Measurements from ENCODE around the gene CLIP3. TPM values are rescaled to one million over a fixed set of nuclear protein-coding genes. Genes with fewer than 3 reads are reported as not detected.

CLIP3 gene
- total RNA-seq, 1 experiment from 2014 or later, result 1.5 TPM

- no TSS peak for BruUV-seq (replicated peaks)
- Histone ChIP-seq H3K4me1 (ENCODE audit: control insufficient read depth in 1 of 2, insufficient read depth in 2 of 2, low read length in 2 of 2) (no peaks in the 10 kb centered on the region), H3K27ac (ENCODE audit: low read depth, low read length) (no peak overlapping the region), H3K4me2 (ENCODE audit: low read length) (no peak overlapping the region), H2AFZ (ENCODE audit: low read depth, low read length, poor library complexity, severe bottlenecking) (no peak overlapping the region), H3K79me2 (ENCODE audit: insufficient read depth, low read length) (no peaks in the 10 kb centered on the region), H3K9me3 (ENCODE audit: control insufficient read depth in 1 of 2, insufficient read depth in 1 of 2, low read depth in 1 of 2, low read length in 2 of 2) (no peaks in the 10 kb centered on the region), H3K36me3 (ENCODE audit: control insufficient read depth in 1 of 2, insufficient read depth in 2 of 2, low read length in 2 of 2) (peaks cover 0 to 15% of the 10 kb centered on the region in 2 experiments; a peak in 1 of 4 replicates), H3K9me2 (ENCODE audit: insufficient read depth) (no peaks in the 10 kb centered on the region), H3K9ac (ENCODE audit: low read length) (no peak overlapping the region), H4K20me1 (ENCODE audit: insufficient read depth) (no peaks in the 10 kb centered on the region), H3K4me3 (replicated peaks in 1 of 2; ENCODE audit: low read depth in 1 of 2, low read length in 2 of 2) (no peak overlapping the region), H3K27me3 (ENCODE audit: insufficient read depth, low read length) (no peaks in the 10 kb centered on the region)
- CTCF ChIA-PET, result no interaction called here
- intact Hi-C loops (cut with micrococcal nuclease), result no loop called here
- TF ChIP-seq YY1 (IDR thresholded peaks at IDR 0.05; ENCODE audit: extremely low read depth, insufficient replicate concordance, low read depth, low read length), result no peak
- TF ChIP-seq CBX3 (IDR thresholded peaks at IDR 0.05; ENCODE audit: low read depth), result no peak
- no peak for TF ChIP-seq JUND (IDR thresholded peaks at IDR 0.05)
- RAD21 ChIA-PET (ENCODE audit: low non-redundant PET in 1 of 2, low total read pairs in 2 of 2, uncharacterized antibody in 2 of 2, unreplicated experiment in 2 of 2), result no interaction called here
- ATAC-seq (no peak), DNase-seq (ENCODE audit: low read depth, low spot score) (no peak)
- POLR2A ChIA-PET, result no interaction called here
These were observed 4.2 kb downstream of the CLIP3 start for GRCh38 chr19:36028313-36029041.

- BruUV-seq (replicated peaks), result no TSS peak
- POLR2A ChIA-PET, result no interaction called here
- Histone ChIP-seq H3K9me2 (ENCODE audit: insufficient read depth) (no peaks in the 10 kb centered on the region), H3K4me2 (ENCODE audit: low read length) (no peak overlapping the region), H3K27ac (ENCODE audit: low read depth, low read length) (no peak overlapping the region), H3K27me3 (ENCODE audit: insufficient read depth, low read length) (no peaks in the 10 kb centered on the region), H3K9me3 (ENCODE audit: control insufficient read depth in 1 of 2, insufficient read depth in 1 of 2, low read depth in 1 of 2, low read length in 2 of 2) (no peaks in the 10 kb centered on the region), H3K4me3 (replicated peaks in 1 of 2; ENCODE audit: low read depth in 1 of 2, low read length in 2 of 2) (no peak overlapping the region), H3K4me1 (ENCODE audit: control insufficient read depth in 1 of 2, insufficient read depth in 2 of 2, low read length in 2 of 2) (no peaks in the 10 kb centered on the region), H3K36me3 (ENCODE audit: control insufficient read depth in 1 of 2, insufficient read depth in 2 of 2, low read length in 2 of 2) (peaks cover 0 to 19% of the 10 kb centered on the region in 2 experiments; a peak in 1 of 4 replicates), H3K9ac (ENCODE audit: low read length) (no peak overlapping the region), H3K79me2 (ENCODE audit: insufficient read depth, low read length) (no peaks in the 10 kb centered on the region), H2AFZ (ENCODE audit: low read depth, low read length, poor library complexity, severe bottlenecking) (no peak overlapping the region), H4K20me1 (ENCODE audit: insufficient read depth) (no peaks in the 10 kb centered on the region)
- RAD21 ChIA-PET (ENCODE audit: low non-redundant PET in 1 of 2, low total read pairs in 2 of 2, uncharacterized antibody in 2 of 2, unreplicated experiment in 2 of 2), result no interaction called here
- ATAC-seq (no peak), DNase-seq (ENCODE audit: low read depth, low spot score) (no peak)
- CTCF ChIA-PET, result no interaction called here
- intact Hi-C loops (cut with micrococcal nuclease), result no loop called here
- no peak for TF ChIP-seq ZFX (IDR thresholded peaks at IDR 0.05)
- TF ChIP-seq CTCF (IDR thresholded peaks at IDR 0.05 in 2 of 3, conservative IDR thresholded peaks at IDR 0.05 in 1 of 3; ENCODE audit: borderline replicate concordance in 1 of 3, insufficient read depth in 1 of 3, low read depth in 2 of 3, low read length in 2 of 3), result no peak
- TF ChIP-seq EZH2 (IDR thresholded peaks at IDR 0.05), result no peak
- no peak for TF ChIP-seq ZNF274 (IDR thresholded peaks at IDR 0.05; ENCODE audit: low read depth, low read length)
- TF ChIP-seq CEBPB (IDR thresholded peaks at IDR 0.05; ENCODE audit: low read depth), result no peak
- TF ChIP-seq POLR2A (IDR thresholded peaks at IDR 0.05; ENCODE audit: borderline replicate concordance, extremely low read depth, insufficient read depth, insufficient read length), result no peak
- no peak for TF ChIP-seq SP1 (IDR thresholded peaks at IDR 0.05; ENCODE audit: low read depth)
- no peak for TF ChIP-seq CBX3 (IDR thresholded peaks at IDR 0.05; ENCODE audit: low read depth)
- TF ChIP-seq, protein P1, sequence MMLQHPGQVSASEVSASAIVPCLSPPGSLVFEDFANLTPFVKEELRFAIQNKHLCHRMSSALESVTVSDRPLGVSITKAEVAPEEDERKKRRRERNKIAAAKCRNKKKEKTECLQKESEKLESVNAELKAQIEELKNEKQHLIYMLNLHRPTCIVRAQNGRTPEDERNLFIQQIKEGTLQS (IDR thresholded peaks at IDR 0.05), result no peak
- TF ChIP-seq REST (IDR thresholded peaks at IDR 0.05; ENCODE audit: low read depth), result no peak
- no peak for TF ChIP-seq RAD21 (IDR thresholded peaks at IDR 0.05; ENCODE audit: low read depth)
- no peak for TF ChIP-seq SRF (IDR thresholded peaks at IDR 0.05; ENCODE audit: low read depth)
- no peak for TF ChIP-seq POLR2AphosphoS5 (IDR thresholded peaks at IDR 0.05; ENCODE audit: low read depth, low read length)
- TF ChIP-seq SIN3A (IDR thresholded peaks at IDR 0.05; ENCODE audit: low read depth), result no peak
- no peak for TF ChIP-seq YY1 (IDR thresholded peaks at IDR 0.05; ENCODE audit: extremely low read depth, insufficient replicate concordance, low read depth, low read length)
These were observed 5.0 kb downstream of the CLIP3 start for GRCh38 chr19:36027696-36028095.

Measured in HCT116 (cell line).